Ishikawa (cell line): ENCODE measurements around the gene ASAP2.

Experiments
- EGR1 ChIP-seq: IDR thresholded peaks from 2 replicates; pipeline ENCODE4 v1.6.1; 2012
- EP300 ChIP-seq: IDR thresholded peaks from 2 replicates; pipeline ENCODE4 v1.6.1; 2012; ENCODE audit warnings: borderline replicate concordance
- FOXM1 ChIP-seq: IDR thresholded peaks from 2 replicates; pipeline ENCODE4 v1.6.1; 2012; ENCODE audit warnings: low read depth, borderline replicate concordance
- NFIC ChIP-seq: IDR thresholded peaks from 2 replicates; pipeline ENCODE4 v1.6.1; 2012
- TAF1 ChIP-seq: IDR thresholded peaks from 2 replicates; pipeline ENCODE4 v1.6.1; 2012; ENCODE audit warnings: low read depth, mild to moderate bottlenecking
- TCF12 ChIP-seq: IDR thresholded peaks from 2 replicates; pipeline ENCODE4 v1.6.1; 2012; ENCODE audit warnings: low read depth
- TEAD4 ChIP-seq: IDR thresholded peaks from 2 replicates; pipeline ENCODE4 v1.6.1; 2012
- YY1 ChIP-seq: IDR thresholded peaks from 2 replicates; pipeline ENCODE4 v1.6.1; 2012; ENCODE audit warnings: low read depth
- TF ChIP-seq, protein P1 (sequence below): IDR thresholded peaks from 2 replicates; pipeline ENCODE4 v1.6.1; 2012
- TF ChIP-seq, protein P2 (sequence below): IDR thresholded peaks from 2 replicates; pipeline ENCODE4 v1.6.1; 2012; ENCODE audit warnings: low read depth, mild to moderate bottlenecking

DNA sequence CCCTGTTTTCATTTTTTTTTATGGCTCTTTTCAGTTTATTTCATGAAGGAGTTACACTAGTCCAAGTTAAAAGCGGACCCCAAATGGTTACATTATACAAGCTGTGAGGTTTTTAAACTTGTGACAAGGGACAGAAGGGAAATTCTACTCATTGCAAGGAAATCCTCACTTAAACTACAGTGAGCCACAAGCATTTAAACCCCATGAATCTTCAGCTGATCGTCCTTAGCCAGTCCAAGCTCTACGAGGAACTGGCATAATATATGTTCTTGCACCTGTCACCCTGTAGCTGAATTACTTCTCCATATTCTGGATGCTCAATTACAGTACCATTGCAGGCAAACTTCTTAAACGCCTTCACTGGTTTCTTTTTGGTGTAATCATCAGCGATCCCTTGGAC, 64.5 kb downstream of the ASAP2 start:
- TF ChIP-seq EP300 (no peak), FOXM1 (no peak), TAF1 (no peak), YY1 (no peak), TEAD4 (no peak), NFIC (no peak), TCF12 (no peak), EGR1 (no peak)
- TF ChIP-seq, protein P1, sequence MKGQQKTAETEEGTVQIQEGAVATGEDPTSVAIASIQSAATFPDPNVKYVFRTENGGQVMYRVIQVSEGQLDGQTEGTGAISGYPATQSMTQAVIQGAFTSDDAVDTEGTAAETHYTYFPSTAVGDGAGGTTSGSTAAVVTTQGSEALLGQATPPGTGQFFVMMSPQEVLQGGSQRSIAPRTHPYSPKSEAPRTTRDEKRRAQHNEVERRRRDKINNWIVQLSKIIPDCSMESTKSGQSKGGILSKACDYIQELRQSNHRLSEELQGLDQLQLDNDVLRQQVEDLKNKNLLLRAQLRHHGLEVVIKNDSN = no peak
- TF ChIP-seq, protein P2, sequence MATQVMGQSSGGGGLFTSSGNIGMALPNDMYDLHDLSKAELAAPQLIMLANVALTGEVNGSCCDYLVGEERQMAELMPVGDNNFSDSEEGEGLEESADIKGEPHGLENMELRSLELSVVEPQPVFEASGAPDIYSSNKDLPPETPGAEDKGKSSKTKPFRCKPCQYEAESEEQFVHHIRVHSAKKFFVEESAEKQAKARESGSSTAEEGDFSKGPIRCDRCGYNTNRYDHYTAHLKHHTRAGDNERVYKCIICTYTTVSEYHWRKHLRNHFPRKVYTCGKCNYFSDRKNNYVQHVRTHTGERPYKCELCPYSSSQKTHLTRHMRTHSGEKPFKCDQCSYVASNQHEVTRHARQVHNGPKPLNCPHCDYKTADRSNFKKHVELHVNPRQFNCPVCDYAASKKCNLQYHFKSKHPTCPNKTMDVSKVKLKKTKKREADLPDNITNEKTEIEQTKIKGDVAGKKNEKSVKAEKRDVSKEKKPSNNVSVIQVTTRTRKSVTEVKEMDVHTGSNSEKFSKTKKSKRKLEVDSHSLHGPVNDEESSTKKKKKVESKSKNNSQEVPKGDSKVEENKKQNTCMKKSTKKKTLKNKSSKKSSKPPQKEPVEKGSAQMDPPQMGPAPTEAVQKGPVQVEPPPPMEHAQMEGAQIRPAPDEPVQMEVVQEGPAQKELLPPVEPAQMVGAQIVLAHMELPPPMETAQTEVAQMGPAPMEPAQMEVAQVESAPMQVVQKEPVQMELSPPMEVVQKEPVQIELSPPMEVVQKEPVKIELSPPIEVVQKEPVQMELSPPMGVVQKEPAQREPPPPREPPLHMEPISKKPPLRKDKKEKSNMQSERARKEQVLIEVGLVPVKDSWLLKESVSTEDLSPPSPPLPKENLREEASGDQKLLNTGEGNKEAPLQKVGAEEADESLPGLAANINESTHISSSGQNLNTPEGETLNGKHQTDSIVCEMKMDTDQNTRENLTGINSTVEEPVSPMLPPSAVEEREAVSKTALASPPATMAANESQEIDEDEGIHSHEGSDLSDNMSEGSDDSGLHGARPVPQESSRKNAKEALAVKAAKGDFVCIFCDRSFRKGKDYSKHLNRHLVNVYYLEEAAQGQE = no peak
